A549 (cell line): Measurements from ENCODE around the gene WFDC1. TPM values are rescaled to one million over a fixed set of nuclear protein-coding genes. Genes with fewer than 3 reads are reported as not detected.

Experiments
- ATAC-seq, 2 experiments: fragments of 200-7000 bp in 1 of 2; fragments of >200 bp in 1 of 2; cut with Nextera tagmentation in 1 of 2; cut with Tn5 transposase in 1 of 2; 3 replicates each; pipeline versions ENCODE4 v1.8.0 to v1.9.1; 2018 to 2020; ENCODE audit warnings: mild to moderate bottlenecking in 1 of 2, moderate library complexity in 1 of 2
- CTCF ChIA-PET: fragments of 300-600 bp; sonication (Branson Sonifier 250); formaldehyde crosslinking; extraction: SDS; loops from one replicate; lab custom pipeline; 2021; ENCODE audit warnings: antibody characterized with exemption, inconsistent platforms; lab: Yijun Ruan, JAX
- POLR2A ChIA-PET: fragments of 350-600 bp; formaldehyde crosslinking; extraction: SDS; loops from one replicate; lab custom pipeline; 2021; ENCODE audit warnings: antibody characterized with exemption, inconsistent platforms; lab: Yijun Ruan, JAX
- DNase-seq, 2 experiments: peaks; one replicate each; pipeline versions ENCODE4 v3.0.0 to v3.0.0-alpha.2; 2011 to 2016; ENCODE audit warnings: low read depth in 1 of 2, low spot score in 1 of 2
- FAIRE-seq: peaks from 2 replicates; lab custom pipeline; 2011; peaks lifted over from hg19 to GRCh38; lab: Jason Lieb, UNC
- H3K27ac ChIP-seq, 2 experiments: fragments of >200 bp; sonication (Bioruptor Twin); formaldehyde crosslinking; 3 replicates each; pipeline ENCODE4 v1.5.1; 2016 to 2017
- H3K4me1 ChIP-seq: fragments of >200 bp; sonication (Bioruptor Twin); formaldehyde crosslinking; 3 replicates; pipeline ENCODE4 v1.6.1; 2016
- H3K4me2 ChIP-seq: fragments of >200 bp; sonication (Bioruptor Twin); formaldehyde crosslinking; 3 replicates; pipeline ENCODE4 v1.6.1; 2016
- H3K4me3 ChIP-seq: fragments of >200 bp; sonication (Bioruptor Twin); formaldehyde crosslinking; 3 replicates; pipeline ENCODE4 v1.5.1; 2016
- H3K9me3 ChIP-seq: fragments of >200 bp; sonication (Bioruptor Twin); formaldehyde crosslinking; 3 replicates; pipeline ENCODE4 v1.6.1; 2016
- BCL3 ChIP-seq: fragments of >200 bp; sonication (Bioruptor Twin); formaldehyde crosslinking; IDR thresholded peaks from 3 replicates; pipeline ENCODE4 v1.6.1; 2016
- BHLHE40 ChIP-seq: IDR thresholded peaks from 2 replicates; pipeline ENCODE4 v1.6.1; 2012; ENCODE audit warnings: low read depth, low read length, inconsistent platforms
- CBX2 ChIP-seq: fragments of 200-600 bp; sonication (generic); IDR thresholded peaks from 2 replicates; pipeline ENCODE4 v1.6.1; 2016; ENCODE audit warnings: low read depth, mild to moderate bottlenecking, borderline replicate concordance
- EHF ChIP-seq: fragments of 250-450 bp; sonication (Bioruptor Pico); IDR thresholded peaks from 2 replicates; pipeline ENCODE4 v1.5.0; 2020; ENCODE audit warnings: mild to moderate bottlenecking
- EP300 ChIP-seq, 2 experiments: fragments of >200 bp; sonication (Bioruptor Twin); formaldehyde crosslinking; IDR thresholded peaks; 2 replicates in 1 of 2; 3 replicates in 1 of 2; pipeline ENCODE4 v1.6.1; 2016 to 2017
- FOXS1 ChIP-seq: fragments of 250-450 bp; sonication (Bioruptor Pico); IDR thresholded peaks from 2 replicates; pipeline ENCODE4 v1.5.0; 2020; ENCODE audit warnings: mild to moderate bottlenecking, moderate library complexity
- GATA3 ChIP-seq: IDR thresholded peaks from 2 replicates; pipeline ENCODE4 v1.6.1; 2012; ENCODE audit warnings: borderline replicate concordance
- HEYL ChIP-seq: fragments of 250-450 bp; sonication (Bioruptor Pico); IDR thresholded peaks from 2 replicates; pipeline ENCODE4 v1.8.0; 2021; ENCODE audit warnings: mild to moderate bottlenecking, moderate library complexity
- HOXA7 ChIP-seq: fragments of 250-450 bp; sonication (Bioruptor Pico); IDR thresholded peaks from 2 replicates; pipeline ENCODE4 v1.5.0; 2020; ENCODE audit warnings: mild to moderate bottlenecking, moderate library complexity
- HOXB13 ChIP-seq: fragments of 250-450 bp; sonication (Bioruptor Pico); IDR thresholded peaks from 2 replicates; pipeline ENCODE4 v1.5.0; 2020; ENCODE audit warnings: low read depth, mild to moderate bottlenecking, moderate library complexity
- JUNB ChIP-seq: fragments of >200 bp; sonication (Bioruptor Twin); formaldehyde crosslinking; IDR thresholded peaks from 2 replicates; pipeline ENCODE4 v1.6.1; 2016
- MAFK ChIP-seq: fragments of 450-650 bp; IDR thresholded peaks from 2 replicates; pipeline ENCODE4 v1.6.1; 2014; ENCODE audit not compliant: partially characterized antibody
- MYC ChIP-seq: IDR thresholded peaks from 2 replicates; pipeline ENCODE4 v1.6.1; 2012; ENCODE audit warnings: mild to moderate bottlenecking, inconsistent platforms, low read length, improper control_type of control experiment, borderline replicate concordance
- NR3C1 ChIP-seq: fragments of >200 bp; sonication (Bioruptor Twin); formaldehyde crosslinking; IDR thresholded peaks from 3 replicates; pipeline ENCODE4 v1.6.1; 2017
- PHF8 ChIP-seq: fragments of 200-600 bp; sonication (generic); IDR thresholded peaks from 2 replicates; pipeline ENCODE4 v1.6.1; 2016; ENCODE audit warnings: low read depth, mild to moderate bottlenecking, antibody characterized with exemption, moderate library complexity, borderline replicate concordance
- POLR2A ChIP-seq: IDR thresholded peaks from 2 replicates; pipeline ENCODE4 v1.6.1; 2012; ENCODE audit warnings: mild to moderate bottlenecking, low read length
- RNF2 ChIP-seq: fragments of 200-600 bp; sonication (generic); IDR thresholded peaks from 2 replicates; pipeline ENCODE4 v1.6.1; 2016; ENCODE audit warnings: low read depth, mild to moderate bottlenecking, antibody characterized with exemption, moderate library complexity, borderline replicate concordance
- SREBF2 ChIP-seq: fragments of 450-650 bp; IDR thresholded peaks from 2 replicates; pipeline ENCODE4 v1.6.1; 2014; ENCODE audit warnings: mild to moderate bottlenecking, moderate library complexity
- TFCP2L1 ChIP-seq: fragments of 250-450 bp; sonication (Bioruptor Pico); IDR thresholded peaks from 2 replicates; pipeline ENCODE4 v1.5.0; 2021; ENCODE audit warnings: mild to moderate bottlenecking
- ZC3H11A ChIP-seq: fragments of 450-650 bp; IDR thresholded peaks from 2 replicates; pipeline ENCODE4 v1.6.1; 2014; ENCODE audit warnings: antibody characterized with exemption, mild to moderate bottlenecking
- ZNF302 ChIP-seq: fragments of 250-450 bp; sonication (Bioruptor Pico); IDR thresholded peaks from 2 replicates; pipeline ENCODE4 v1.9.0; 2021; ENCODE audit warnings: inconsistent platforms, mild to moderate bottlenecking, moderate library complexity
- WGBS: methylation state at CpG from one replicate; pipeline ENCODE4 v1.1.6; 2017; ENCODE audit errors: missing lambda C conversion rate; 5-methylcytosine and 5-hydroxymethylcytosine counted together
- polyA plus RNA-seq, 4 experiments: library from polyadenylated mRNA; depleted of rRNA in 3 of 4; stranded (reverse); fragments of >200 nt; fragmentation: RNase III in 1 of 4; extraction: RNeasy Plus Mini Kit Qiagen cat#74134 plus additional on column Dnase treatment in 1 of 4; gene quantifications; 2 replicates in 3 of 4; 3 replicates in 1 of 4; pipeline ENCODE4 v1.2.3, GENCODE V29; 2011 to 2017
- TF ChIP-seq, protein P1 (sequence below): fragments of 250-450 bp; sonication (Bioruptor Pico); IDR thresholded peaks from 2 replicates; pipeline ENCODE4 v1.5.0; 2020; ENCODE audit warnings: low read depth, mild to moderate bottlenecking, moderate library complexity
- TF ChIP-seq, protein P2 (sequence below): fragments of >200 bp; sonication (Bioruptor Twin); formaldehyde crosslinking; IDR thresholded peaks from 2 replicates; pipeline ENCODE4 v1.6.1; 2016
- TF ChIP-seq, protein P3 (sequence below): fragments of 200-600 bp; sonication (generic); IDR thresholded peaks from 2 replicates; pipeline ENCODE4 v1.6.1; 2016; ENCODE audit warnings: antibody characterized with exemption, mild to moderate bottlenecking, moderate library complexity
- TF ChIP-seq, protein P4 (sequence below): fragments of 450-650 bp; IDR thresholded peaks from 2 replicates; pipeline ENCODE4 v1.6.1; 2014; ENCODE audit warnings: antibody characterized with exemption

WFDC1 gene
- polyA plus RNA-seq, 2 of the 4 experiments (the other 2 are of a cell fraction), result not detected

DNA sequence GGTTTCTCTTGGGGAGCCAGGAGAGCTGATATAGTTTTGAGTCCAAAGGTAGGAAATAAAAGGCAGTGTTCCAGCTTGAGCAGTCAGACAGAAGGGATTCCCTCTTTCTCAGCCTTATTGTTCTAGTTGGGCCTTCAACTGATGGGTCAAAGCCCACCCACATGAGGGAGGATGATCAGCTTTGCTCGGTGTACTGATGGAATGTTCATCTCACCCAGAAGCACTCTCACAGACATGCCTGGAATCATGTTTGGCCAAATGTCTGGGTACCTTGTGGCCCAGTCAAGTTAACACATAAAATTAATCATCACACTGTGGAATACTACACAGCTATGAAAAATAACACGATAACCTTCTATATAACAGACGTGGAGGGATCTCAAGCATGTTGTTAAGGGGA lies 31.7 kb upstream of the WFDC1 start:
- DNase-seq, result no peak
- no peak overlapping the region for H3K4me3 ChIP-seq
- FAIRE-seq, result no peak
- POLR2A ChIA-PET, result no interaction called here
- no peaks in the 10 kb centered on the region for H3K4me1 ChIP-seq
- 67% methylated on average over 3 of the region's 3 CpGs for WGBS
- H3K4me2 ChIP-seq, result no peak overlapping the region
- H3K27ac ChIP-seq, result no peak overlapping the region
- CTCF ChIA-PET, result interaction anchor here (8.0 kb wide), 1 partner anchor 15 kb away, joined by 78 read pairs; no protein-coding TSS in a partner anchor
- TF ChIP-seq EHF (CRISPR knock-in tag), result no peak
- TF ChIP-seq MAFK, result no peak
- no peak for TF ChIP-seq TFCP2L1 (CRISPR knock-in tag)
- TF ChIP-seq HEYL (CRISPR knock-in tag), result no peak
- TF ChIP-seq GATA3, result no peak
- TF ChIP-seq CBX2, result no peak
- TF ChIP-seq FOXS1 (CRISPR knock-in tag), result no peak
- TF ChIP-seq POLR2A, result no peak
- TF ChIP-seq, protein P1, sequence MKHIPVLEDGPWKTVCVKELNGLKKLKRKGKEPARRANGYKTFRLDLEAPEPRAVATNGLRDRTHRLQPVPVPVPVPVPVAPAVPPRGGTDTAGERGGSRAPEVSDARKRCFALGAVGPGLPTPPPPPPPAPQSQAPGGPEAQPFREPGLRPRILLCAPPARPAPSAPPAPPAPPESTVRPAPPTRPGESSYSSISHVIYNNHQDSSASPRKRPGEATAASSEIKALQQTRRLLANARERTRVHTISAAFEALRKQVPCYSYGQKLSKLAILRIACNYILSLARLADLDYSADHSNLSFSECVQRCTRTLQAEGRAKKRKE, result no peak
- TF ChIP-seq, protein P2, sequence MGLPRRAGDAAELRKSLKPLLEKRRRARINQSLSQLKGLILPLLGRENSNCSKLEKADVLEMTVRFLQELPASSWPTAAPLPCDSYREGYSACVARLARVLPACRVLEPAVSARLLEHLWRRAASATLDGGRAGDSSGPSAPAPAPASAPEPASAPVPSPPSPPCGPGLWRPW, result no peak
- TF ChIP-seq MYC, result no peak
- TF ChIP-seq PHF8, result no peak
- no peak for TF ChIP-seq BCL3
- TF ChIP-seq ZNF302 (CRISPR knock-in tag), result no peak
- TF ChIP-seq EP300 (IDR thresholded peaks at IDR 0.05), result no peak
- no peak for TF ChIP-seq HOXB13
- TF ChIP-seq JUNB, result no peak
- no peak for TF ChIP-seq HOXA7 (CRISPR knock-in tag)
- TF ChIP-seq, protein P3, sequence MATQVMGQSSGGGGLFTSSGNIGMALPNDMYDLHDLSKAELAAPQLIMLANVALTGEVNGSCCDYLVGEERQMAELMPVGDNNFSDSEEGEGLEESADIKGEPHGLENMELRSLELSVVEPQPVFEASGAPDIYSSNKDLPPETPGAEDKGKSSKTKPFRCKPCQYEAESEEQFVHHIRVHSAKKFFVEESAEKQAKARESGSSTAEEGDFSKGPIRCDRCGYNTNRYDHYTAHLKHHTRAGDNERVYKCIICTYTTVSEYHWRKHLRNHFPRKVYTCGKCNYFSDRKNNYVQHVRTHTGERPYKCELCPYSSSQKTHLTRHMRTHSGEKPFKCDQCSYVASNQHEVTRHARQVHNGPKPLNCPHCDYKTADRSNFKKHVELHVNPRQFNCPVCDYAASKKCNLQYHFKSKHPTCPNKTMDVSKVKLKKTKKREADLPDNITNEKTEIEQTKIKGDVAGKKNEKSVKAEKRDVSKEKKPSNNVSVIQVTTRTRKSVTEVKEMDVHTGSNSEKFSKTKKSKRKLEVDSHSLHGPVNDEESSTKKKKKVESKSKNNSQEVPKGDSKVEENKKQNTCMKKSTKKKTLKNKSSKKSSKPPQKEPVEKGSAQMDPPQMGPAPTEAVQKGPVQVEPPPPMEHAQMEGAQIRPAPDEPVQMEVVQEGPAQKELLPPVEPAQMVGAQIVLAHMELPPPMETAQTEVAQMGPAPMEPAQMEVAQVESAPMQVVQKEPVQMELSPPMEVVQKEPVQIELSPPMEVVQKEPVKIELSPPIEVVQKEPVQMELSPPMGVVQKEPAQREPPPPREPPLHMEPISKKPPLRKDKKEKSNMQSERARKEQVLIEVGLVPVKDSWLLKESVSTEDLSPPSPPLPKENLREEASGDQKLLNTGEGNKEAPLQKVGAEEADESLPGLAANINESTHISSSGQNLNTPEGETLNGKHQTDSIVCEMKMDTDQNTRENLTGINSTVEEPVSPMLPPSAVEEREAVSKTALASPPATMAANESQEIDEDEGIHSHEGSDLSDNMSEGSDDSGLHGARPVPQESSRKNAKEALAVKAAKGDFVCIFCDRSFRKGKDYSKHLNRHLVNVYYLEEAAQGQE, result no peak
- ATAC-seq, result no peak
- no peaks in the 10 kb centered on the region for H3K9me3 ChIP-seq

DNA sequence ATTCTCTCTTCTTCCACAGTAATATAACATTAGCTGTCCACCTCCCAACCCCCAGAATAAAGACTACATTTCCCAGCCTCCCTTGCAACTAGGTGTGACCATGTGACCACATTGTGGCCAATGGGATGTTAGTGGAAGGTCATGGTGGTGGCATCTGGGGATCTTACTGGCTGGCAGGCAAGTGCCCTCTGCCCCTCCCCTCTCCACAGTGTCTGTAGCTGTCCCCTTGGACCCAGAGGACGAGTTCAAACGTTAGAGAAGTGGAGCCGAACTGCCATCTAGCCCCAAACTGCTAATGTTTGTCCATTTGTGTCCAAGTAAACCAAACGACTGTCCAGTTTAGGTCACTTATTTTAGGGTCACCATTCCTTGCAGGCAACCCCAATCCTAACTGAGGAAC lies 28.2 kb upstream of the WFDC1 start:
- ChIA-PET CTCF (interaction anchor here (0.6 to 17.8 kb wide), 3 partner anchors 11 to 218 kb away, joined by 3 to 245 read pairs (median 78); no protein-coding TSS in a partner anchor), POLR2A (interaction anchor here (0.6 to 0.7 kb wide), 2 partner anchors 36 to 242 kb away, joined by 3 to 7 read pairs; no protein-coding TSS in a partner anchor)

More for the DNA sequence above, 28.2 kb upstream of the WFDC1 start:
- ATAC-seq, result peak; percentile 91 to 100
- no peaks in the 10 kb centered on the region for H3K4me1 ChIP-seq
- peak; percentile 28 for FAIRE-seq
- 20% methylated on average over 4 of the region's 4 CpGs for WGBS
- H3K27ac ChIP-seq, result peak overlapping the region in 1 of 2 experiments; percentile 9; a peak in 1 of 6 replicates
- TF ChIP-seq, protein P4, sequence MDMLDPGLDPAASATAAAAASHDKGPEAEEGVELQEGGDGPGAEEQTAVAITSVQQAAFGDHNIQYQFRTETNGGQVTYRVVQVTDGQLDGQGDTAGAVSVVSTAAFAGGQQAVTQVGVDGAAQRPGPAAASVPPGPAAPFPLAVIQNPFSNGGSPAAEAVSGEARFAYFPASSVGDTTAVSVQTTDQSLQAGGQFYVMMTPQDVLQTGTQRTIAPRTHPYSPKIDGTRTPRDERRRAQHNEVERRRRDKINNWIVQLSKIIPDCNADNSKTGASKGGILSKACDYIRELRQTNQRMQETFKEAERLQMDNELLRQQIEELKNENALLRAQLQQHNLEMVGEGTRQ, result peak; percentile 94
- no peak for TF ChIP-seq RNF2
- no peak for TF ChIP-seq BHLHE40
- no peak for TF ChIP-seq NR3C1
- TF ChIP-seq JUNB, result no peak
- TF ChIP-seq SREBF2, result no peak
- TF ChIP-seq ZC3H11A, result no peak
- no peak overlapping the region for H3K4me3 ChIP-seq
- peak; percentile 74 to 88 for DNase-seq
- H3K4me2 ChIP-seq, result peak overlapping the region; percentile 43; the same call in 2 of the 3 replicates
- H3K9me3 ChIP-seq, result no peaks in the 10 kb centered on the region
